A673 (cell line): ENCODE results near the gene KIF26B. TPM values are rescaled to one million over a fixed set of nuclear protein-coding genes. Genes with fewer than 3 reads are reported as not detected.

Source experiments
- BruUV-seq: library from RNA; stranded (reverse); fragments of 400-500 nt; replicated peaks from 2 replicates; lab custom pipeline; 2021; lab: Mats Ljungman, UMichigan
- CTCF ChIA-PET: fragments of 300-600 bp; sonication (Branson Sonifier 250); formaldehyde crosslinking; loops from one replicate; lab custom pipeline; 2022; ENCODE audit warnings: antibody characterized with exemption; lab: Charles Lee
- POLR2A ChIA-PET: fragments of 300-600 bp; sonication (Branson Sonifier 250); formaldehyde crosslinking; loops from one replicate; lab custom pipeline; 2022; ENCODE audit warnings: antibody characterized with exemption; ENCODE audit not compliant: low non-redundant PET; lab: Charles Lee
- DNase-seq: peaks from one replicate; pipeline ENCODE4 v3.0.0-alpha.2; 2015; ENCODE audit warnings: low spot score
- H3K27ac ChIP-seq: fragments of 200-600 bp; sonication (generic); 2 replicates; pipeline ENCODE4 v1.5.1; 2016; ENCODE audit warnings: mixed run types, low read depth, mild to moderate bottlenecking, mixed read lengths, antibody characterized with exemption, low read length; ENCODE audit not compliant: poor library complexity, severe bottlenecking
- H3K27me3 ChIP-seq: fragments of 200-600 bp; sonication (generic); replicated peaks from 2 replicates; pipeline ENCODE4 v1.6.1; 2017; ENCODE audit warnings: mixed run types, low read depth, mild to moderate bottlenecking, mixed read lengths, antibody characterized with exemption, low read length; ENCODE audit not compliant: insufficient read depth, poor library complexity
- H3K36me3 ChIP-seq: fragments of 200-600 bp; sonication (generic); 2 replicates; pipeline ENCODE4 v1.6.1; 2016; ENCODE audit warnings: mixed run types, mild to moderate bottlenecking, mixed read lengths, antibody characterized with exemption, low read length; ENCODE audit not compliant: insufficient read depth, poor library complexity, severe bottlenecking
- H3K4me1 ChIP-seq: fragments of 200-600 bp; sonication (generic); 2 replicates; pipeline ENCODE4 v1.6.1; 2017; ENCODE audit warnings: mixed run types, mild to moderate bottlenecking, mixed read lengths, antibody characterized with exemption, low read length; ENCODE audit not compliant: insufficient read depth, poor library complexity, severe bottlenecking
- H3K4me3 ChIP-seq: fragments of 200-600 bp; sonication (generic); 2 replicates; pipeline ENCODE4 v1.5.1; 2016; ENCODE audit warnings: low read depth, mixed run types, mild to moderate bottlenecking, mixed read lengths, low read length; ENCODE audit not compliant: poor library complexity, severe bottlenecking
- H3K9me3 ChIP-seq: fragments of 200-600 bp; sonication (generic); 2 replicates; pipeline ENCODE4 v1.6.1; 2016; ENCODE audit warnings: mixed run types, low read depth, mild to moderate bottlenecking, mixed read lengths, antibody characterized with exemption, low read length; ENCODE audit not compliant: poor library complexity, severe bottlenecking
- CTCF ChIP-seq: fragments of 300-800, 200-600 bp; sonication (generic); conservative IDR thresholded peaks from 2 replicates; pipeline ENCODE4 v1.5.1; 2017; ENCODE audit warnings: low read depth, mild to moderate bottlenecking, antibody characterized with exemption, low read length, moderate library complexity, mixed read lengths
- EZH2 ChIP-seq: fragments of 200-600 bp; sonication (generic); IDR thresholded peaks from 2 replicates; pipeline ENCODE4 v1.6.1; 2017; ENCODE audit warnings: borderline replicate concordance, low read depth, mild to moderate bottlenecking, mixed read lengths, antibody characterized with exemption, low read length; ENCODE audit not compliant: poor library complexity, severe bottlenecking
- intact Hi-C: fragments of 100-400 bp; cut with micrococcal nuclease; formaldehyde crosslinking; loops from one replicate; pipeline ENCODE4 v1.10.0; 2022; ENCODE audit not compliant: unreplicated experiment
- total RNA-seq: library from RNA; stranded (reverse); gene quantifications from 2 replicates; pipeline ENCODE4 v1.2.3, GENCODE V29; 2021

The KIF26B gene
- total RNA-seq, 1 experiment from 2014 or later, result not detected

GRCh38 chr1:245288796-245289195, 134.0 kb downstream of the KIF26B start:
- TF ChIP-seq EZH2 (no peak), CTCF (no peak)
- CTCF ChIA-PET, result no interaction called here
- Histone ChIP-seq H3K4me3 (no peak overlapping the region), H3K27ac (no peak overlapping the region), H3K27me3 (peaks cover 48% of the 10 kb centered on the region), H3K36me3 (no peaks in the 10 kb centered on the region), H3K9me3 (no peaks in the 10 kb centered on the region), H3K4me1 (no peaks in the 10 kb centered on the region)
- POLR2A ChIA-PET, result no interaction called here
- BruUV-seq, result no TSS peak
- no peak for DNase-seq
- intact Hi-C loops, result no loop called here

GRCh38 chr1:245290836-245291235, 136.1 kb downstream of the KIF26B start:
- no peak overlapping the region for H3K4me3 ChIP-seq
- H3K27me3 ChIP-seq, result peaks cover 52% of the 10 kb centered on the region
- H3K4me1 ChIP-seq, result no peaks in the 10 kb centered on the region
- H3K36me3 ChIP-seq, result no peaks in the 10 kb centered on the region
- H3K27ac ChIP-seq, result no peak overlapping the region
- no peak for TF ChIP-seq CTCF
- TF ChIP-seq EZH2, result no peak
- ChIA-PET CTCF (no interaction called here), POLR2A (no interaction called here)
- no peak for DNase-seq
- intact Hi-C loops, result no loop called here
- no TSS peak for BruUV-seq
- no peaks in the 10 kb centered on the region for H3K9me3 ChIP-seq

GRCh38 chr1:245291351-245291750, 136.6 kb downstream of the KIF26B start:
- DNase-seq, result no peak
- H3K27ac ChIP-seq, result no peak overlapping the region
- intact Hi-C loops, result no loop called here
- peaks cover 51% of the 10 kb centered on the region for H3K27me3 ChIP-seq
- H3K4me3 ChIP-seq, result no peak overlapping the region
- H3K4me1 ChIP-seq, result no peaks in the 10 kb centered on the region
- ChIA-PET POLR2A (no interaction called here), CTCF (no interaction called here)
- H3K36me3 ChIP-seq, result no peaks in the 10 kb centered on the region
- no TSS peak for BruUV-seq
- no peaks in the 10 kb centered on the region for H3K9me3 ChIP-seq
- TF ChIP-seq CTCF (no peak), EZH2 (no peak)
